OCI-LY3 (cell line): ENCODE data around the gene SNF8.

Experiments used
- H2AFZ ChIP-seq: fragments of 200-600, 300-600 bp; shearing (Covaris generic); 2 replicates; pipeline ENCODE4 v1.6.0; 2014; ENCODE audit warnings: antibody characterized with exemption, low read depth, low read length
- H3K27ac ChIP-seq: fragments of 200-600, 300-600 bp; sonication (generic); 2 replicates; pipeline ENCODE4 v1.5.1; 2014; ENCODE audit warnings: mild to moderate bottlenecking, low read length, moderate library complexity, mixed read lengths
- H3K27me3 ChIP-seq: fragments of 200-600, 300-600 bp; sonication (generic); 2 replicates; pipeline ENCODE4 v1.6.1; 2014; ENCODE audit warnings: low read depth, low read length, mixed read lengths
- H3K36me3 ChIP-seq: fragments of 200-600, 300-600 bp; sonication (generic); replicated peaks from 2 replicates; pipeline ENCODE3; 2014; ENCODE audit warnings: low read depth, low read length, mixed read lengths
- H3K4me1 ChIP-seq: fragments of 300-600, 200-600 bp; sonication (generic); 2 replicates; pipeline ENCODE4 v1.6.1; 2014; ENCODE audit warnings: low read length, mixed read lengths
- H3K4me2 ChIP-seq: fragments of 200-600, 300-600 bp; sonication (generic); 2 replicates; pipeline ENCODE4 v1.6.1; 2014; ENCODE audit warnings: low read length, mixed read lengths
- H3K4me3 ChIP-seq: fragments of 300-600, 200-600 bp; sonication (generic); 2 replicates; pipeline ENCODE4 v1.5.1; 2014; ENCODE audit warnings: antibody characterized with exemption, mild to moderate bottlenecking, low read length, moderate library complexity
- H3K79me2 ChIP-seq: fragments of 300-600, 200-600 bp; shearing (Covaris generic); 2 replicates; pipeline ENCODE4 v1.6.1; 2014; ENCODE audit warnings: mild to moderate bottlenecking, low read length, mixed read lengths
- H3K9ac ChIP-seq: fragments of 300-600, 200-600 bp; shearing (Covaris generic); 2 replicates; pipeline ENCODE4 v1.6.0; 2014; ENCODE audit warnings: mild to moderate bottlenecking, low read length, moderate library complexity
- H3K9me3 ChIP-seq: fragments of 200-600, 300-600 bp; shearing (Covaris generic); 2 replicates; pipeline ENCODE4 v1.6.1; 2014; ENCODE audit warnings: low read length, mixed read lengths; ENCODE audit not compliant: insufficient read depth
- H4K20me1 ChIP-seq: fragments of 200-600, 300-600 bp; sonication (generic); 2 replicates; pipeline ENCODE4 v1.6.1; 2016; ENCODE audit warnings: low read length, mixed read lengths; ENCODE audit not compliant: insufficient read depth
- CTCF ChIP-seq: fragments of 200-600, 300-600 bp; sonication (generic); IDR thresholded peaks from 2 replicates; pipeline ENCODE4 v1.5.1; 2014; ENCODE audit warnings: antibody characterized with exemption, low read length, low read depth
- EZH2phosphoT487 ChIP-seq: fragments of 200-600 bp; shearing (Covaris generic); IDR thresholded peaks from 2 replicates; pipeline ENCODE4 v1.6.1; 2018; ENCODE audit warnings: antibody characterized with exemption, mixed run types, low read depth

SNF8 gene

GRCh38 chr17:48909783-48910182 is 34.9 kb downstream of the SNF8 start:
- H3K9ac ChIP-seq = peak overlapping the region; percentile 96
- H3K27me3 ChIP-seq = no peaks in the 10 kb centered on the region
- H3K36me3 ChIP-seq = peaks cover 52% of the 10 kb centered on the region
- peaks cover 41% of the 10 kb centered on the region for H3K4me1 ChIP-seq
- TF ChIP-seq EZH2phosphoT487 = no peak
- no peak for TF ChIP-seq CTCF
- peak overlapping the region; percentile 99 for H3K4me3 ChIP-seq
- no peak overlapping the region for H2AFZ ChIP-seq
- peak overlapping the region; percentile 86 for H3K27ac ChIP-seq
- peaks cover 77% of the 10 kb centered on the region for H3K79me2 ChIP-seq
- H3K4me2 ChIP-seq = peak overlapping the region; percentile 95
- no peaks in the 10 kb centered on the region for H3K9me3 ChIP-seq
- peaks cover 22% of the 10 kb centered on the region for H4K20me1 ChIP-seq

DNA sequence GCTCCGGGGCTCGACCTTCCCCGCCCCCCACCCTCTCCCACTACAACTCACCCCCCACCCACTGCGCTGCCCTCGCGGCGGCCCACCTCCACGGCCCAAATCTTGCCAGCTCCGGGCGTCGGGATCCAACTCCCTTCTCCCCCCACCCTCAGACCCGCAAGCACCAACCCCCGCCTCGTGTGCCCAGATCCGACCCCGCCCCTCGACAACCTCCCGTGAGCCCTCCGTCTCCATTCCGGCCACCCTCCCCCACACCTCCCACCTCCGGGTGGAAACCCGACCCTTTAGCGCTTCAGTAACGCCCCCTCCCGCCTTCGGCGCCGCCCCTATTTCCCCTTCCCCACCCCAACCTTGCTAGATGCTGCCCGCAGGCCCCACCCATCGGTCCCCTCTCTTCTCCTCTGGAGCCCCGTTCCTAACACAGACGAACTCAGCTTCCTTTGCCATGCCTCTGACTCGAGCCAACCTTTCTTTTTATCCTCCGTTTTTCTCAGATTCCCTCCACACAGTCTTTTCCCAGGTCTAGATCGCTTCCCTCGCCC is 35.7 kb downstream of the SNF8 start:
- Histone ChIP-seq H3K27ac (peak overlapping the region; percentile 86), H3K4me2 (peak overlapping the region; percentile 95), H3K27me3 (no peaks in the 10 kb centered on the region), H3K9ac (peak overlapping the region; percentile 96), H3K79me2 (peaks cover 68% of the 10 kb centered on the region), H3K4me3 (peak overlapping the region; percentile 99), H3K36me3 (peaks cover 46% of the 10 kb centered on the region), H4K20me1 (peaks cover 22% of the 10 kb centered on the region), H2AFZ (no peak overlapping the region), H3K9me3 (no peaks in the 10 kb centered on the region), H3K4me1 (peaks cover 32% of the 10 kb centered on the region)
- TF ChIP-seq EZH2phosphoT487 (no peak), CTCF (no peak)

- no peaks in the 10 kb centered on the region for H3K9me3 ChIP-seq
- H4K20me1 ChIP-seq = peaks cover 22% of the 10 kb centered on the region
- H3K36me3 ChIP-seq = peaks cover 40% of the 10 kb centered on the region
- peak within 1 kb of the TSS; percentile 96 for H3K9ac ChIP-seq
- H3K79me2 ChIP-seq = peaks cover 61% of the 10 kb centered on the region
- H3K4me2 ChIP-seq = peak within 1 kb of the TSS; percentile 100
- peak within 1 kb of the TSS; percentile 86 for H3K27ac ChIP-seq
- H3K4me1 ChIP-seq = peaks cover 28% of the 10 kb centered on the region
- H3K27me3 ChIP-seq = no peaks in the 10 kb centered on the region
- no peak for TF ChIP-seq EZH2phosphoT487
- TF ChIP-seq CTCF = peak; percentile 27; the same call in 1 of the 2 replicates
- H2AFZ ChIP-seq = peak within 1 kb of the TSS; percentile 76; the same call in 1 of the 2 replicates
- H3K4me3 ChIP-seq = peak within 1 kb of the TSS; percentile 99
These were observed 36.4 kb downstream of the SNF8 start, which contains the start of gene UBE2Z for GRCh38 chr17:48908047-48908843. UBE2Z (plus strand) TSS chr17:48908407; CDS start chr17:48908504, 97 bp downstream.

- Histone ChIP-seq H3K27me3 (no peaks in the 10 kb centered on the region), H3K9ac (peak overlapping the region; percentile 96), H3K79me2 (peaks cover 56% of the 10 kb centered on the region), H2AFZ (peak overlapping the region; percentile 76; the same call in 1 of the 2 replicates), H3K4me2 (peak overlapping the region; percentile 100), H3K4me3 (peak overlapping the region; percentile 99), H4K20me1 (peaks cover 22% of the 10 kb centered on the region), H3K36me3 (peaks cover 35% of the 10 kb centered on the region), H3K27ac (peak overlapping the region; percentile 86), H3K9me3 (no peaks in the 10 kb centered on the region), H3K4me1 (peaks cover 28% of the 10 kb centered on the region)
- no peak for TF ChIP-seq CTCF
- no peak for TF ChIP-seq EZH2phosphoT487
These were observed 37.0 kb downstream of the SNF8 start for GRCh38 chr17:48907713-48908046.
